Gastroesophageal sphincter (tissue), 4 donors: ENCODE data around the gene DCBLD1. TPM values are rescaled to one million over a fixed set of nuclear protein-coding genes. Genes with fewer than 3 reads are reported as not detected.
"Not testable (repeated sequence)": the region's sequence is repeated elsewhere in the genome, so short reads cannot be mapped to it uniquely, and the experiment has no call there.

Source experiments
- ATAC-seq: fragments of 150-250 bp; one replicate; pipeline ENCODE4 v1.9.1; 2016; ENCODE audit warnings: mild to moderate bottlenecking, moderate library complexity
- H3K27ac ChIP-seq, 4 donors: fragments of 200-600 bp; sonication (generic) in 3 of 4; 1 replicate in 3 of 4; 2 replicates in 1 of 4; pipeline ENCODE4 v1.5.1; 2016 to 2019
- H3K27me3 ChIP-seq: fragments of 200-600 bp; sonication (generic); one replicate; pipeline ENCODE4 v1.5.1; 2019
- H3K36me3 ChIP-seq, 2 donors: fragments of 200-600 bp; sonication (generic); one replicate each; pipeline ENCODE4 v1.5.1; 2019; ENCODE audit warnings: control low read depth in 1 of 2
- H3K4me1 ChIP-seq, 3 donors: fragments of 200-600 bp; sonication (generic); 1 replicate in 2 of 3; 2 replicates in 1 of 3; pipeline ENCODE4 v1.5.1; 2016 to 2019; ENCODE audit warnings: control low read depth in 2 of 3
- H3K4me3 ChIP-seq, 2 donors: fragments of 200-600 bp; sonication (generic); one replicate each; pipeline ENCODE4 v1.5.1; 2019; ENCODE audit warnings: mild to moderate bottlenecking in 1 of 2, moderate library complexity in 1 of 2
- H3K9me3 ChIP-seq, 3 donors: fragments of 200-600 bp; sonication (generic); one replicate each; pipeline ENCODE4 v1.5.1; 2017 to 2019; ENCODE audit warnings: control low read depth in 2 of 3
- CTCF ChIP-seq, 4 experiments: fragments of 200-600 bp in 2 of 4; fragments of 450-650 bp in 2 of 4; sonication (generic) in 1 of 4; IDR thresholded peaks; one replicate each; pipeline ENCODE4 v1.5.1; 2017 to 2019; ENCODE audit warnings: antibody characterized with exemption in 4 of 4, mild to moderate bottlenecking in 2 of 4, moderate library complexity in 2 of 4
- EP300 ChIP-seq: sonication (generic); formaldehyde crosslinking; IDR thresholded peaks from one replicate; pipeline ENCODE4 v1.6.1; 2017; ENCODE audit warnings: antibody characterized with exemption, mild to moderate bottlenecking
- POLR2A ChIP-seq, 2 donors: fragments of 450-650 bp; IDR thresholded peaks; one replicate each; pipeline ENCODE4 v1.6.1; 2017; ENCODE audit warnings: antibody characterized with exemption in 2 of 2, mild to moderate bottlenecking in 2 of 2, moderate library complexity in 1 of 2
- POLR2AphosphoS5 ChIP-seq: sonication (generic); formaldehyde crosslinking; IDR thresholded peaks from one replicate; pipeline ENCODE4 v1.6.1; 2017; ENCODE audit warnings: antibody characterized with exemption
- WGBS, 2 donors: methylation state at CpG; one replicate each; pipeline ENCODE4 v1.1.5; 2018; ENCODE audit warnings: low coverage in 1 of 2; 5-methylcytosine and 5-hydroxymethylcytosine counted together
- total RNA-seq, 4 donors: library from RNA; depleted of rRNA; stranded (reverse); fragments of >200 nt; gene quantifications; one replicate each; pipeline ENCODE4 v1.1.0, GENCODE V29; 2016

DCBLD1 gene
- total RNA-seq, 4 donors from 2014 or later = 5.0 to 10.9 (median 8.3) TPM

GRCh38 chr6:117515326-117515725 lies 32.9 kb downstream of the DCBLD1 start:
- H3K4me1 ChIP-seq = no peaks in the 10 kb centered on the region
- TF ChIP-seq POLR2A (IDR thresholded peaks at IDR 0.05) (no peak), CTCF (IDR thresholded peaks at IDR 0.05) (no peak), EP300 (no peak), POLR2AphosphoS5 (no peak)
- no peak overlapping the region for H3K4me3 ChIP-seq
- peaks cover 0 to 2% of the 10 kb centered on the region in 2 donors for H3K36me3 ChIP-seq
- no peaks in the 10 kb centered on the region for H3K9me3 ChIP-seq
- no peak overlapping the region for H3K27ac ChIP-seq
- H3K27me3 ChIP-seq = no peaks in the 10 kb centered on the region
- ATAC-seq = no peak

- not testable (repeated sequence) for H3K9me3 ChIP-seq, H3K27ac ChIP-seq, ATAC-seq, H3K27me3 ChIP-seq, H3K4me3 ChIP-seq, H3K36me3 ChIP-seq, H3K4me1 ChIP-seq
- 98 to 99% methylated on average over 5 of the region's 5 CpGs for WGBS, 2 donors
Measured at GRCh38 chr6:117517995-117518394, 35.5 kb downstream of the DCBLD1 start.

GRCh38 chr6:117518870-117519269 lies 36.4 kb downstream of the DCBLD1 start:
- H3K27ac ChIP-seq = no peak overlapping the region
- WGBS, 2 donors = 94% methylated on average over 3 to 6 of the region's 6 CpGs
- no peak for TF ChIP-seq EP300
- TF ChIP-seq POLR2A (IDR thresholded peaks at IDR 0.05) = no peak
- TF ChIP-seq CTCF (IDR thresholded peaks at IDR 0.05) = no peak
- no peak for TF ChIP-seq POLR2AphosphoS5

GRCh38 chr6:117520603-117521395 lies 38.3 kb downstream of the DCBLD1 start:
- Histone ChIP-seq H3K4me1 (no peaks in the 10 kb centered on the region), H3K4me3 (no peak overlapping the region), H3K9me3 (no peaks in the 10 kb centered on the region), H3K27me3 (no peaks in the 10 kb centered on the region), H3K36me3 (peaks cover 0 to 10% of the 10 kb centered on the region in 2 donors), H3K27ac (no peak overlapping the region)
- WGBS, 2 donors = 67 to 80% methylated on average over 3 to 4 of the region's 4 CpGs
- ATAC-seq = no peak
- no peak for TF ChIP-seq POLR2A (IDR thresholded peaks at IDR 0.05)
- no peak for TF ChIP-seq POLR2AphosphoS5
- no peak for TF ChIP-seq EP300

More at GRCh38 chr6:117518870-117519269, 36.4 kb downstream of the DCBLD1 start:
- Histone ChIP-seq H3K4me1 (no peaks in the 10 kb centered on the region), H3K9me3 (no peaks in the 10 kb centered on the region), H3K36me3 (peaks cover 0 to 4% of the 10 kb centered on the region in 2 donors), H3K4me3 (no peak overlapping the region), H3K27me3 (no peaks in the 10 kb centered on the region)
- ATAC-seq = no peak

GRCh38 chr6:117521791-117522502 lies 39.5 kb downstream of the DCBLD1 start:
- WGBS, 2 donors = 79 to 90% methylated on average over 3 to 5 of the region's 5 CpGs
- H3K36me3 ChIP-seq = peaks cover 0 to 10% of the 10 kb centered on the region in 2 donors
- TF ChIP-seq POLR2A (IDR thresholded peaks at IDR 0.05) (no peak), EP300 (no peak), POLR2AphosphoS5 (no peak), CTCF (IDR thresholded peaks at IDR 0.05) (no peak)
- no peaks in the 10 kb centered on the region for H3K27me3 ChIP-seq
- H3K4me1 ChIP-seq = no peaks in the 10 kb centered on the region
- H3K4me3 ChIP-seq = no peak overlapping the region
- ATAC-seq = no peak
- no peak overlapping the region for H3K27ac ChIP-seq
- no peaks in the 10 kb centered on the region for H3K9me3 ChIP-seq
